HCT116 (cell line): Measurements from ENCODE around the gene GP1BB. TPM values are rescaled to one million over a fixed set of nuclear protein-coding genes. Genes with fewer than 3 reads are reported as not detected.

Experiments
- ATAC-seq: fragments of 200-7000 bp; cut with Tn5 transposase; 2 replicates; pipeline ENCODE4 v1.9.1; 2020; ENCODE audit warnings: mild to moderate bottlenecking, moderate library complexity
- BruUV-seq: library from RNA; stranded (reverse); fragments of 400-500 nt; replicated peaks from 2 replicates; lab custom pipeline; 2021; lab: Mats Ljungman, UMichigan
- CTCF ChIA-PET: fragments of 300-600 bp; sonication (Branson Sonifier 250); formaldehyde crosslinking; loops from one replicate; lab custom pipeline; 2021; ENCODE audit warnings: antibody characterized with exemption; lab: Charles Lee
- POLR2A ChIA-PET: fragments of 300-600, 350-600 bp; sonication (Branson Sonifier 250); formaldehyde crosslinking; loops from one replicate; lab custom pipeline; 2021; ENCODE audit warnings: antibody characterized with exemption; lab: Charles Lee
- RAD21 ChIA-PET, 2 experiments: fragments of 300-600 bp; sonication (Branson Sonifier 250); formaldehyde crosslinking; loops; one replicate each; lab custom pipeline; 2023; ENCODE audit warnings: low total read pairs in 2 of 2; ENCODE audit not compliant: uncharacterized antibody in 2 of 2, unreplicated experiment in 2 of 2, low non-redundant PET in 1 of 2; lab: Charles Lee
- DNase-seq: peaks from one replicate; pipeline ENCODE4 v3.0.0-alpha.2; 2010; ENCODE audit warnings: low read depth, low spot score
- H2AFZ ChIP-seq: fragments of 200-600 bp; shearing (Covaris generic), sonication (generic); 2 replicates; pipeline ENCODE4 v1.6.1; 2017; ENCODE audit warnings: low read depth, mixed run types, mixed read lengths, antibody characterized with exemption, low read length; ENCODE audit not compliant: poor library complexity, severe bottlenecking
- H3K27ac ChIP-seq: 2 replicates; pipeline ENCODE4 v1.5.1; 2012; ENCODE audit warnings: low read depth, low read length
- H3K27me3 ChIP-seq: fragments of 200-600 bp; sonication (generic); 2 replicates; pipeline ENCODE4 v1.6.1; 2016; ENCODE audit warnings: mixed run types, low read length, mixed read lengths; ENCODE audit not compliant: insufficient read depth
- H3K36me3 ChIP-seq, 2 experiments: fragments of 200-500 bp in 1 of 2; fragments of 200-600 bp in 1 of 2; sonication (Bioruptor generic) in 1 of 2; sonication (generic) in 1 of 2; 2 replicates each; pipeline versions ENCODE4 v1.5.1 to v1.6.1; 2014 to 2016; ENCODE audit warnings: low read length in 2 of 2, inconsistent platforms in 1 of 2, mixed read lengths in 1 of 2, mixed run types in 1 of 2; ENCODE audit not compliant: insufficient read depth in 2 of 2, control insufficient read depth in 1 of 2
- H3K4me1 ChIP-seq, 2 experiments: fragments of 200-600 bp in 1 of 2; sonication (generic) in 1 of 2; 2 replicates each; pipeline versions ENCODE4 v1.5.1 to v1.6.1; 2012 to 2017; ENCODE audit warnings: low read length in 2 of 2, inconsistent platforms in 1 of 2, mild to moderate bottlenecking in 1 of 2, mixed read lengths in 1 of 2, mixed run types in 1 of 2, moderate library complexity in 1 of 2; ENCODE audit not compliant: insufficient read depth in 2 of 2, control insufficient read depth in 1 of 2
- H3K4me2 ChIP-seq: fragments of 200-600 bp; sonication (generic); 2 replicates; pipeline ENCODE4 v1.6.1; 2017; ENCODE audit warnings: mixed run types, low read length, mixed read lengths
- H3K4me3 ChIP-seq, 2 experiments: fragments of 200-600 bp in 1 of 2; sonication (generic) in 1 of 2; replicated peaks in 1 of 2; 2 replicates each; pipeline ENCODE4 v1.5.1; 2011 to 2016; ENCODE audit warnings: low read length in 2 of 2, control low read depth in 1 of 2, low read depth in 1 of 2, mild to moderate bottlenecking in 1 of 2, mixed read lengths in 1 of 2, mixed run types in 1 of 2
- H3K79me2 ChIP-seq: fragments of 200-600 bp; sonication (generic); 2 replicates; pipeline ENCODE4 v1.6.1; 2017; ENCODE audit warnings: mild to moderate bottlenecking, mixed run types, low read length, moderate library complexity, mixed read lengths; ENCODE audit not compliant: insufficient read depth
- H3K9ac ChIP-seq: fragments of 200-600 bp; sonication (generic); 2 replicates; pipeline ENCODE4 v1.6.1; 2016; ENCODE audit warnings: low read length, mixed read lengths
- H3K9me2 ChIP-seq: fragments of 200-600 bp; sonication (generic), shearing (Covaris generic); 2 replicates; pipeline ENCODE4 v1.6.1; 2017; ENCODE audit warnings: mixed run types, mild to moderate bottlenecking, moderate library complexity; ENCODE audit not compliant: insufficient read depth
- H3K9me3 ChIP-seq, 2 experiments: fragments of 200-500 bp in 1 of 2; fragments of 200-600 bp in 1 of 2; sonication (Bioruptor generic) in 1 of 2; sonication (generic) in 1 of 2; 2 replicates each; pipeline ENCODE4 v1.6.1; 2014 to 2017; ENCODE audit warnings: low read length in 2 of 2, mixed read lengths in 2 of 2, inconsistent platforms in 1 of 2, low read depth in 1 of 2, mild to moderate bottlenecking in 1 of 2, mixed run types in 1 of 2, moderate library complexity in 1 of 2; ENCODE audit not compliant: control insufficient read depth in 1 of 2, insufficient read depth in 1 of 2
- H4K20me1 ChIP-seq: fragments of 200-600 bp; sonication (generic), shearing (Covaris generic); 2 replicates; pipeline ENCODE4 v1.6.1; 2017; ENCODE audit warnings: mixed run types, mild to moderate bottlenecking, moderate library complexity; ENCODE audit not compliant: insufficient read depth
- EZH2phosphoT487 ChIP-seq: fragments of 200-600 bp; IDR thresholded peaks from 2 replicates; pipeline ENCODE4 v1.6.1; 2018; ENCODE audit warnings: antibody characterized with exemption, borderline replicate concordance
- JUND ChIP-seq: IDR thresholded peaks from 2 replicates; pipeline ENCODE4 v1.6.1; 2012
- TCF7L2 ChIP-seq: IDR thresholded peaks from 2 replicates; pipeline ENCODE4 v1.7.0; 2011; ENCODE audit warnings: borderline replicate concordance, inconsistent platforms; ENCODE audit not compliant: insufficient read depth, insufficient read length; ENCODE audit errors: extremely low read depth
- YY1 ChIP-seq: IDR thresholded peaks from 2 replicates; pipeline ENCODE4 v1.6.1; 2011; ENCODE audit warnings: low read length, low read depth, moderate library complexity, mild to moderate bottlenecking; ENCODE audit not compliant: insufficient replicate concordance; ENCODE audit errors: extremely low read depth
- intact Hi-C: fragments of 100-400 bp; cut with micrococcal nuclease; formaldehyde crosslinking; loops from 2 replicates; pipeline ENCODE4 v1.10.0; 2022
- total RNA-seq: library from RNA; stranded (reverse); gene quantifications from one replicate; pipeline ENCODE4 v1.2.1, GENCODE V29; 2021; ENCODE audit not compliant: unreplicated experiment
- TF ChIP-seq, protein P1 (sequence below): IDR thresholded peaks from 2 replicates; pipeline ENCODE4 v1.6.1; 2012
- TF ChIP-seq, protein P2 (sequence below): IDR thresholded peaks from 2 replicates; pipeline ENCODE4 v1.6.1; 2012; ENCODE audit warnings: low read depth
- TF ChIP-seq, protein P3 (sequence below), 3 experiments: fragments of 200-600 bp in 1 of 3; sonication (generic) in 1 of 3; IDR thresholded peaks in 2 of 3; conservative IDR thresholded peaks in 1 of 3; 2 replicates each; pipeline ENCODE4 v1.5.1; 2012 to 2017; ENCODE audit warnings: low read depth in 2 of 3, low read length in 2 of 3, antibody characterized with exemption in 1 of 3, borderline replicate concordance in 1 of 3, control low read depth in 1 of 3, mild to moderate bottlenecking in 1 of 3, mixed read lengths in 1 of 3, mixed run types in 1 of 3, moderate library complexity in 1 of 3; ENCODE audit not compliant: insufficient read depth in 1 of 3

Gene GP1BB
- total RNA-seq, 1 experiment from 2014 or later = 4.8 TPM

DNA sequence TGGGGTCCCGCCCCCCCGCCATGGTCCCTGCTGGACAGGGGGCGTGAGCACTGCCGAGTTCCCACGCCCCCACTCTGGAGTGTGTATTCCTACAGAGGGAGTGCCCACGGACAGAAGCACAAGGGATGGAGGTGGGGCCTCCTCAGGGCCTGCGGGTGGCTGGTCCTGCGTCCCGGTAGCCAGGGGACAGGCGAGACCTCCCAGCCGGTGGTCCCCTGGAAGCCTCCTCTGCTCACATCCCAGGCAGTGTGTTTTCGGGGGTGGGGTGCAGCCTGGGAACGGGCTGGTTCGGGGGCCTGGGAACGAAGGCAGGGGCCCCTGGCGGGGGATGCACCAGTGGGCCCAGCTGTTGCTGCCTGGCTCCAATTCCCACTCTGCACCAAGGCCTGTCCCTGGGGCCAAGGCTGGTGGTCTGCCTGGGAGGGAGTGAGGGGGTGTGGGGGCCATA is 16.1 kb downstream of the GP1BB start (continued):
- TF ChIP-seq, protein P1, sequence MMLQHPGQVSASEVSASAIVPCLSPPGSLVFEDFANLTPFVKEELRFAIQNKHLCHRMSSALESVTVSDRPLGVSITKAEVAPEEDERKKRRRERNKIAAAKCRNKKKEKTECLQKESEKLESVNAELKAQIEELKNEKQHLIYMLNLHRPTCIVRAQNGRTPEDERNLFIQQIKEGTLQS = no peak
- TF ChIP-seq, protein P2, sequence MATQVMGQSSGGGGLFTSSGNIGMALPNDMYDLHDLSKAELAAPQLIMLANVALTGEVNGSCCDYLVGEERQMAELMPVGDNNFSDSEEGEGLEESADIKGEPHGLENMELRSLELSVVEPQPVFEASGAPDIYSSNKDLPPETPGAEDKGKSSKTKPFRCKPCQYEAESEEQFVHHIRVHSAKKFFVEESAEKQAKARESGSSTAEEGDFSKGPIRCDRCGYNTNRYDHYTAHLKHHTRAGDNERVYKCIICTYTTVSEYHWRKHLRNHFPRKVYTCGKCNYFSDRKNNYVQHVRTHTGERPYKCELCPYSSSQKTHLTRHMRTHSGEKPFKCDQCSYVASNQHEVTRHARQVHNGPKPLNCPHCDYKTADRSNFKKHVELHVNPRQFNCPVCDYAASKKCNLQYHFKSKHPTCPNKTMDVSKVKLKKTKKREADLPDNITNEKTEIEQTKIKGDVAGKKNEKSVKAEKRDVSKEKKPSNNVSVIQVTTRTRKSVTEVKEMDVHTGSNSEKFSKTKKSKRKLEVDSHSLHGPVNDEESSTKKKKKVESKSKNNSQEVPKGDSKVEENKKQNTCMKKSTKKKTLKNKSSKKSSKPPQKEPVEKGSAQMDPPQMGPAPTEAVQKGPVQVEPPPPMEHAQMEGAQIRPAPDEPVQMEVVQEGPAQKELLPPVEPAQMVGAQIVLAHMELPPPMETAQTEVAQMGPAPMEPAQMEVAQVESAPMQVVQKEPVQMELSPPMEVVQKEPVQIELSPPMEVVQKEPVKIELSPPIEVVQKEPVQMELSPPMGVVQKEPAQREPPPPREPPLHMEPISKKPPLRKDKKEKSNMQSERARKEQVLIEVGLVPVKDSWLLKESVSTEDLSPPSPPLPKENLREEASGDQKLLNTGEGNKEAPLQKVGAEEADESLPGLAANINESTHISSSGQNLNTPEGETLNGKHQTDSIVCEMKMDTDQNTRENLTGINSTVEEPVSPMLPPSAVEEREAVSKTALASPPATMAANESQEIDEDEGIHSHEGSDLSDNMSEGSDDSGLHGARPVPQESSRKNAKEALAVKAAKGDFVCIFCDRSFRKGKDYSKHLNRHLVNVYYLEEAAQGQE = no peak
- no peak for TF ChIP-seq EZH2phosphoT487
- no peak for TF ChIP-seq YY1
- TF ChIP-seq, protein P3, sequence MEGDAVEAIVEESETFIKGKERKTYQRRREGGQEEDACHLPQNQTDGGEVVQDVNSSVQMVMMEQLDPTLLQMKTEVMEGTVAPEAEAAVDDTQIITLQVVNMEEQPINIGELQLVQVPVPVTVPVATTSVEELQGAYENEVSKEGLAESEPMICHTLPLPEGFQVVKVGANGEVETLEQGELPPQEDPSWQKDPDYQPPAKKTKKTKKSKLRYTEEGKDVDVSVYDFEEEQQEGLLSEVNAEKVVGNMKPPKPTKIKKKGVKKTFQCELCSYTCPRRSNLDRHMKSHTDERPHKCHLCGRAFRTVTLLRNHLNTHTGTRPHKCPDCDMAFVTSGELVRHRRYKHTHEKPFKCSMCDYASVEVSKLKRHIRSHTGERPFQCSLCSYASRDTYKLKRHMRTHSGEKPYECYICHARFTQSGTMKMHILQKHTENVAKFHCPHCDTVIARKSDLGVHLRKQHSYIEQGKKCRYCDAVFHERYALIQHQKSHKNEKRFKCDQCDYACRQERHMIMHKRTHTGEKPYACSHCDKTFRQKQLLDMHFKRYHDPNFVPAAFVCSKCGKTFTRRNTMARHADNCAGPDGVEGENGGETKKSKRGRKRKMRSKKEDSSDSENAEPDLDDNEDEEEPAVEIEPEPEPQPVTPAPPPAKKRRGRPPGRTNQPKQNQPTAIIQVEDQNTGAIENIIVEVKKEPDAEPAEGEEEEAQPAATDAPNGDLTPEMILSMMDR (IDR thresholded peaks at IDR 0.05 in 2 of 3, conservative IDR thresholded peaks at IDR 0.05 in 1 of 3; ENCODE audit: borderline replicate concordance in 1 of 3, insufficient read depth in 1 of 3, low read depth in 2 of 3, low read length in 2 of 3) = no peak
- TF ChIP-seq, all 23 proteins: peak for 0

DNA sequence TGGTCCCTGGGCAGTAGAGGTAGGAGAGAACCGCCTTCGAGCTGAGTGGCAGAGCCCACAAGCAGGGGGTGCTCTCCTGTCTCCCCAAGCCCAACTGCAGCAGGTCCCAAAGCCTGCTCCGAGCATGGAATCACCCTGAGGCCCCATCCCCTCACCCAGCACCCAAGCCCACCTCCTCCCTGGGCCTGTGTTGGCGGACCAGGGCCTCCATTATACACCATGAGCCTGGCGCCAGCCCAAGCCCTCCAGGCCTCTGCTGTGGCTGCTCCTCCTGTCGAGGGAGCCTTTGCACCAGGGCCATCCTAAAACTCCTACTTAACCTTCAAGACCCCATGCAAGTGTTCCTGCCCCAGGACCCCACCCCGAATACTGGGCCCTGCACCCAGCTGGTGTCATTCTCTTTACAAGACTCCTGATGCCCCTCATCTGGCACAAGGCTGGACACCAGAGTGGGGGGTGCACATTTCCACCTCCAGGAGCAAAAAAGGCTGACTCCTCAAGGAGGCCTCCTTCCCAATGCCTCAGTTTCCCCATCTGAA is 16.6 kb downstream of the GP1BB start:
- TF ChIP-seq TCF7L2 (no peak), JUND (no peak)
- Histone ChIP-seq H4K20me1 (no peaks in the 10 kb centered on the region), H3K36me3 (no peaks in the 10 kb centered on the region), H3K27me3 (no peaks in the 10 kb centered on the region), H3K4me3 (no peak overlapping the region), H3K9me3 (no peaks in the 10 kb centered on the region), H3K4me2 (no peak overlapping the region), H3K27ac (no peak overlapping the region), H3K9me2 (no peaks in the 10 kb centered on the region), H3K9ac (no peak overlapping the region), H3K4me1 (no peaks in the 10 kb centered on the region), H3K79me2 (no peaks in the 10 kb centered on the region), H2AFZ (no peak overlapping the region)
- DNase-seq (no peak), ATAC-seq (no peak)
- BruUV-seq = no TSS peak
- ChIA-PET POLR2A (no interaction called here), RAD21 (no interaction called here), CTCF (interaction anchor here (3.5 kb wide), 1 partner anchor 9 kb away, joined by 14 read pairs; no protein-coding TSS in a partner anchor)
- intact Hi-C loops = no loop called here
